Liver (tissue), 3 donors: ENCODE data around the gene EML1.

Experiments used
- ATF3 ChIP-seq: IDR thresholded peaks from 2 replicates; pipeline ENCODE4 v1.6.1; 2016; ENCODE audit warnings: antibody characterized with exemption
- CTCF ChIP-seq: fragments of 150-350 bp; IDR thresholded peaks from 2 replicates; pipeline ENCODE4 v1.5.1; 2017; ENCODE audit warnings: improper control_type of control experiment, low read depth, low read length; ENCODE audit not compliant: missing input control
- JUND ChIP-seq, 2 donors: IDR thresholded peaks; 2 replicates each; pipeline ENCODE4 v1.6.1; 2016; ENCODE audit warnings: antibody characterized with exemption in 2 of 2
- MAX ChIP-seq: IDR thresholded peaks from 2 replicates; pipeline ENCODE4 v1.6.1; 2016; ENCODE audit warnings: antibody characterized with exemption
- REST ChIP-seq: IDR thresholded peaks from 2 replicates; pipeline ENCODE4 v1.6.1; 2016; ENCODE audit warnings: antibody characterized with exemption, mild to moderate bottlenecking
- RXRA ChIP-seq, 2 donors: IDR thresholded peaks; 2 replicates each; pipeline ENCODE4 v1.6.1; 2017 to 2018; ENCODE audit warnings: antibody characterized with exemption in 2 of 2, mild to moderate bottlenecking in 1 of 2
- donor health status: healthy.
- donor health status: healthy.

- TF ChIP-seq JUND (IDR thresholded peaks at IDR 0.05): no peak
- TF ChIP-seq ATF3: no peak
- no peak for TF ChIP-seq REST
- no peak for TF ChIP-seq CTCF
- no peak for TF ChIP-seq RXRA (IDR thresholded peaks at IDR 0.05)
- no peak for TF ChIP-seq MAX
Observed at GRCh38 chr14:99883866-99884650, 90.8 kb downstream of the EML1 start.
